ENCODE measurements around the gene ZBBX. TPM values are rescaled to one million over a fixed set of nuclear protein-coding genes. Genes with fewer than 3 reads are reported as not detected.

ZBBX gene
- total and polyA plus RNA-seq, 9 of the 15 experiments (the other 6 are each of a cell fraction or from before 2014, with no cell fraction given): not detected

DNA sequence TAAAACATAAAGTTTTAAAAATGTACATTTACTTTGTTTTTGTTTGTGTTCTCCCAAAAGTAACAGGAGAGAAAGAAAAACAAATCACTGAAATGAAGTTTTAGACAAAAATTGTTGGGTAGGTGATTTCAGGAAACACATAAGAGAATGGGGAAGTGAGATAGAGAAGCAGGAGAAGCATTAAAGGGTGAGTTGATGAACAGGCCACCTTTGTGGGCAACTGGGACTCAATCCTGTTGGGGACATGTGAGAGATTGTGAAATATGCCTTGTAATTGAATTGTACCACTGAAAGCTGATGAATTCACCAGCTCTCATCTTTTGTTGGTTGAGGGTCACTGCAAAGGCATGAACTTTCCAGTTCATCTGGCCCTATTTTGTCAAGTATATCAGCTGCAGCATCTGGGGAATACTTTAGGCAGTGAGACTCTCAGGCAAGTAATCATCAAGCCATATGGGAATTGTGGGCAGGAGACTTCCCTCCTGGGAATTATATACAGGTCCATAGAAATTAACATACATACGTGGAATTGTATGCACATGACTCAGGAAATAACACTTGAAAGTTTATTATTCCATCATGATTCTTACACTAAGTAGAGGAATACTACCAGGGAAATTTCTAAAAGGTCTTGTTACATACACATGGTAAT is 181.0 kb downstream of the ZBBX start (continued):
- TF ChIP-seq HIVEP1 (CRISPR knock-in tag; IDR thresholded peaks at IDR 0.05): no peak

Other genes starting within 250 kb of the ZBBX start
- not detected in 2 replicates for gene SERPINI2, start 93.7 kb upstream of the ZBBX start, total RNA-seq (2014; rRNA removed)
- gene SERPINI2, start 93.7 kb upstream of the ZBBX start, total RNA-seq (2014; rRNA removed; fragmentation: Illumina TruSeq; extraction: Trizol): not detected in 2 replicates
- gene SERPINI2, start 93.7 kb upstream of the ZBBX start, total RNA-seq (2015; rRNA removed; fragmentation: Illumina TruSeq; extraction: Trizol): not detected in 2 replicates
- gene SERPINI2, start 93.7 kb upstream of the ZBBX start, total RNA-seq (2021): 0.13 TPM in 1 of 2 replicates, not detected in the other
- not detected in 2 replicates for gene SERPINI2, start 93.7 kb upstream of the ZBBX start, polyA plus RNA-seq (2011; rRNA removed)
- not detected in 2 replicates for gene SERPINI2, start 93.7 kb upstream of the ZBBX start, polyA plus RNA-seq (2014; fragmentation: Illumina TruSeq; extraction: Trizol)
- not detected for gene SERPINI2, start 93.7 kb upstream of the ZBBX start, polyA plus RNA-seq (2014; fragmentation: Nextera tagmentation; extraction: Ambion mirVana)
- gene SERPINI2, start 93.7 kb upstream of the ZBBX start, polyA plus RNA-seq (2014; rRNA removed): not detected in 2 replicates